GM18508 (cell line): Measurements from ENCODE around the gene P2RX5.

Experiments used
- ATAC-seq: cut with Tn5 transposase; IDR thresholded peaks from one replicate; pipeline ENCODE4 v1.9.1; 2021; ENCODE audit warnings: moderate number of reproducible peaks; ENCODE audit not compliant: insufficient read depth, unreplicated experiment

Gene P2RX5

GRCh38 chr17:3658784-3659449, 37.0 kb downstream of the P2RX5 start:
- no peak for ATAC-seq

- ATAC-seq = no peak
Observed at GRCh38 chr17:3657874-3658783, 37.8 kb downstream of the P2RX5 start.

- ATAC-seq = no peak
Observed at GRCh38 chr17:3657588-3657869, 38.4 kb downstream of the P2RX5 start.

GRCh38 chr17:3656755-3657587, 39.0 kb downstream of the P2RX5 start:
- no peak for ATAC-seq

- ATAC-seq = no peak
Observed at GRCh38 chr17:3656353-3656752, 39.6 kb downstream of the P2RX5 start.

GRCh38 chr17:3655766-3656165, 40.2 kb downstream of the P2RX5 start:
- no peak for ATAC-seq

GRCh38 chr17:3647769-3648555, 48.0 kb downstream of the P2RX5 start:
- no peak for ATAC-seq

GRCh38 chr17:3647251-3647650, 48.7 kb downstream of the P2RX5 start:
- ATAC-seq = no peak

- no peak for ATAC-seq
Observed at GRCh38 chr17:3645310-3645709, 50.6 kb downstream of the P2RX5 start.

- ATAC-seq = no peak
Observed at GRCh38 chr17:3643889-3644349, 52.0 kb downstream of the P2RX5 start.

- no peak for ATAC-seq
Observed at GRCh38 chr17:3641717-3642486, 54.1 kb downstream of the P2RX5 start.

- no peak for ATAC-seq
Observed at GRCh38 chr17:3641014-3641413, 54.9 kb downstream of the P2RX5 start.

- no peak for ATAC-seq
Observed at GRCh38 chr17:3639981-3640596, 55.9 kb downstream of the P2RX5 start.

- ATAC-seq = no peak
Observed at GRCh38 chr17:3636908-3637373, 59.0 kb downstream of the P2RX5 start.

GRCh38 chr17:3636154-3636907, 59.6 kb downstream of the P2RX5 start, which contains the start of the genes CTNS and SHPK:
Gene CTNS, plus strand, starts transcription at chr17:3636760. Its CDS starts 3,447 bp downstream, at chr17:3640207.
Gene SHPK, minus strand, starts transcription at chr17:3636250. Its CDS starts 31 bp downstream, at chr17:3636219.
- ATAC-seq = peak; percentile 81

- ATAC-seq = no peak
Observed at GRCh38 chr17:3635474-3636153, 60.3 kb downstream of the P2RX5 start.

GRCh38 chr17:3632287-3632686, 63.7 kb downstream of the P2RX5 start:
- no peak for ATAC-seq
